ENCODE measurements around the gene PANK1.

DNA sequence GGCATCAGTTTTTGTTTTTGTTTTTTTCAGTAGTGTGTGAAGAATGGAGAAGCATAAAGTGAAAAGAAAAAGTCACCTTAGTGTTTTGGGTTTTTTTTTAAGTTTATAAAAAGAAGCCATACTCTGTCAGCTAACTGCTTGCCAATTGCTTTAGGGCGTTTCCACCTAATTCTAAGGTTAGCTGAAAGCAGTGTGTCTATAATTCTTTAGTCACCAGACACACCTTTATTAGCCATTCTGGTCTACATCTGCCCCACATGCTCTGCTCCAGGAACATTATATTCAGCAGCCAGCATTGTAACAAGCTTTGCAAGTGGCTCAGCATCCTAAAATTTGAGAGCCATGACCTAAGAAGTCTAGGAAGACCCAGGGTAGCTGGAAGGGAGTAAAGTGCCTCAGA lies 95.5 kb downstream of the PANK1 start:
- TF ChIP-seq, protein P1, sequence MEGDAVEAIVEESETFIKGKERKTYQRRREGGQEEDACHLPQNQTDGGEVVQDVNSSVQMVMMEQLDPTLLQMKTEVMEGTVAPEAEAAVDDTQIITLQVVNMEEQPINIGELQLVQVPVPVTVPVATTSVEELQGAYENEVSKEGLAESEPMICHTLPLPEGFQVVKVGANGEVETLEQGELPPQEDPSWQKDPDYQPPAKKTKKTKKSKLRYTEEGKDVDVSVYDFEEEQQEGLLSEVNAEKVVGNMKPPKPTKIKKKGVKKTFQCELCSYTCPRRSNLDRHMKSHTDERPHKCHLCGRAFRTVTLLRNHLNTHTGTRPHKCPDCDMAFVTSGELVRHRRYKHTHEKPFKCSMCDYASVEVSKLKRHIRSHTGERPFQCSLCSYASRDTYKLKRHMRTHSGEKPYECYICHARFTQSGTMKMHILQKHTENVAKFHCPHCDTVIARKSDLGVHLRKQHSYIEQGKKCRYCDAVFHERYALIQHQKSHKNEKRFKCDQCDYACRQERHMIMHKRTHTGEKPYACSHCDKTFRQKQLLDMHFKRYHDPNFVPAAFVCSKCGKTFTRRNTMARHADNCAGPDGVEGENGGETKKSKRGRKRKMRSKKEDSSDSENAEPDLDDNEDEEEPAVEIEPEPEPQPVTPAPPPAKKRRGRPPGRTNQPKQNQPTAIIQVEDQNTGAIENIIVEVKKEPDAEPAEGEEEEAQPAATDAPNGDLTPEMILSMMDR (IDR thresholded peaks at IDR 0.05) = no peak
- no peak for TF ChIP-seq POLR2AphosphoS5 (IDR thresholded peaks at IDR 0.05)
- TF ChIP-seq POLR2A (IDR thresholded peaks at IDR 0.05) = no peak

All from transverse colon (tissue), 4 donors.